Non-pigmented ciliary epithelial cell (primary cell): ENCODE results near the gene SCAPER.
"Not testable (repeated sequence)": the region's sequence is repeated elsewhere in the genome, so short reads cannot be mapped to it uniquely, and the experiment has no call there.

Experiments used
- DNase-seq: peaks from one replicate; pipeline ENCODE4 v3.0.0-alpha.2; 2010; ENCODE audit warnings: low read depth

The SCAPER gene

GRCh38 chr15:76861815-76862397 lies 43.2 kb downstream of the SCAPER start:
- DNase-seq = no peak

- DNase-seq = no peak
These were observed 44.9 kb downstream of the SCAPER start for GRCh38 chr15:76860201-76860600.

DNA sequence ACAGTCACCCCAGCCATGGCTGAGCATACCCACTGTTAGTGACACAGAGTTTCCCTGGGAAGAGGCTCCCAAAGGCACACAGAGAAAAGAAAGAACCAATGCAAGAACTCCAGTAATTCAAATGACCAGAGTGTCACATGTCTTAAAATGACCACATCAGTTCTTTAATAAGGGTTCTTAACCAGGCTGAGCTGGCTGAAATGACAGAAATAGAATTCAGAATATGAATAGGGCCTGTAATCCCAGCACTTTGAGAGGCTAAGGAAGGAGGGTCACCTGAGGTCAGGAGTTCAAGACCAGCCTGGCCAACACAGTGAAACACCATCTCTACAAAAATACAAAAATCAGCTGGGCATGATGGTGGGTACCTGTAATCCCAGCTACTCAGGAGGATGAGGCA lies 54.8 kb downstream of the SCAPER start:
- DNase-seq = not testable (repeated sequence)

- DNase-seq = no peak
These were observed 58.4 kb downstream of the SCAPER start for GRCh38 chr15:76846782-76847181.

DNA sequence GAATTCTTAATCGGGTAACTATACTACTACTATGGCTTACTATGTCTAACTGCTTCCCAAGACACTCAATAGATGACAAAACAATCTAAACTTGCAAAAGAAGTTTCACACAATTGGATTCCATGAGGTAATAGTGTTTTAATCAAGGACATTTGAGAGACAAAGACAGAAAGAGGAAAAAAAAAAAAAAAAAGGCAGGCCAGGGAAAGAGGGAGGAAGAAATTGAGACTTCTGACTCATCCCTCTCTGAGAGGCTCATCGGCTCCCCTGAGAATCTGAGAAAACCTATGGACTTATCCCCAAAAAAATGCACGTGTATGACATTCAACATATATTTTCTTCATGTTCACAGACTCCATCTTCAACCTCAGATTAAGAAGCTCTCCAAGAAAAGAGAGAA lies 61.0 kb downstream of the SCAPER start:
- DNase-seq = no peak

GRCh38 chr15:76843269-76843668 lies 61.9 kb downstream of the SCAPER start:
- no peak for DNase-seq

DNA sequence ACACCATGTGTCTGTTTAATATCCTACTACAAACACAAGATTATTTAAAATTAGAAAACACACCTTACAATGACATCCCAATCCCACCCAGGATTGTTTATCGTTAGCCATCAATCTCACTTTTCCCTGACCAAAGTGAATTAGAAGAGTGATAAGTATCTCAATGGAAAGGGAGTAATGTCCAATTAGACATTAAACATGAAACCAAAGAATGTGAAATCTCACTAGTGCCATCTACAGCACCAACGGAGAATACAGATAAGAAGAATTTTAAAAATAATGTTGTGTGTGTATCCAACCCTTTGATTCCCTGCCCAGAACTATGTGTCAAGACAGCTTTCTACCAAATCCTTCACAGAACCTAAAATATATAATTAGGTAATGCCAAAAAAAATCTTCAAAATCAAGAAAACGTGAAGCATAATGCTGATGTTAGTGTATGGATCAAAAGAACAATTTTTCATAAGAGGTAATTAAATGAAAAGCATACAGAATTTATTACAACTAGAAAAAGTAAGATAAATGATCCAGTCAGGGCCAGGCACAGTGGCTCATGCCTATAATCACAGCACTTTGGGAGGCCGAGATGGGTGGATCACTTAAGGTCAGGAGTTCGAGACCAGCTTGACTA lies 64.2 kb downstream of the SCAPER start:
- peak; percentile 8 for DNase-seq

- DNase-seq = no peak
These were observed 66.0 kb downstream of the SCAPER start for GRCh38 chr15:76839173-76839572.

DNA sequence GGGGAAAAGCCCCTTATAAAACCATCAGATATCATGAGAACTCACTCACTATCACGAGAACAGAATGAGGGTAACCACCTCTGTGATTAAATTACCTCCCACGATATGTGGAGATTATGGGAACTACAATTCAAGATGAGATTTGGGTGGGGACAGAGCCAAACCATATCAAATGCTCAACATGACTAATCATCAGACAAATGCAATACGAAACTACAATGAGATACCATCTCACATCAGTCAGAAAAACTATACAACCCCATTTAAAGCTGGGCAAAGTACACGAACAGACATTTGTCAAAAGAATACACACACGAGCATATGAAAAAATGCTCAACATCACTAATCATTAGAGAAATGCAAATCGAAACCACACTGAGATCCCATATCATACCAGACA lies 67.7 kb downstream of the SCAPER start:
- DNase-seq = no peak

- DNase-seq = no peak
These were observed 75.2 kb downstream of the SCAPER start for GRCh38 chr15:76829939-76830338.

GRCh38 chr15:76823890-76824289 lies 81.2 kb downstream of the SCAPER start:
- DNase-seq = no peak

GRCh38 chr15:76823303-76823702 lies 81.8 kb downstream of the SCAPER start:
- DNase-seq = no peak

GRCh38 chr15:76818926-76819325 lies 86.2 kb downstream of the SCAPER start:
- not testable (repeated sequence) for DNase-seq

GRCh38 chr15:76815421-76815820 lies 89.7 kb downstream of the SCAPER start:
- no peak for DNase-seq

DNA sequence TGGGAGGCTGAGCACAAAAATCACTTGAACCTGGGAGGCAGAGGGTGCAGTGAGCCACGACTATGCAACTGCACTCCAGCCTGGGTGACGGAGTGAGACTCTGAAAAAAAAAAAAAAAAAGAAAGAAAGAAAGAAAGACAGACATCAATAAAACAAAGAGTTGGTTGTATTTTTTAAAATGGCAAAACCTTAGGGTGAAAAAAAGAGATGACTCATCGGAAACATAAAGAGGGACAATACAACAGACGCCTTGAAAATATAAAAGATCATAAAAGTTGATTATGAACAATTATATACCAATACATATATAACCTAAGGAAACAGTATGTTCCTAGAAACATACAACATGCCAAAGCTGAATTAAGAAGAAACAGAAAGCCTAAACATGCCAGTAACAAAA lies 92.8 kb downstream of the SCAPER start:
- DNase-seq = no peak

DNA sequence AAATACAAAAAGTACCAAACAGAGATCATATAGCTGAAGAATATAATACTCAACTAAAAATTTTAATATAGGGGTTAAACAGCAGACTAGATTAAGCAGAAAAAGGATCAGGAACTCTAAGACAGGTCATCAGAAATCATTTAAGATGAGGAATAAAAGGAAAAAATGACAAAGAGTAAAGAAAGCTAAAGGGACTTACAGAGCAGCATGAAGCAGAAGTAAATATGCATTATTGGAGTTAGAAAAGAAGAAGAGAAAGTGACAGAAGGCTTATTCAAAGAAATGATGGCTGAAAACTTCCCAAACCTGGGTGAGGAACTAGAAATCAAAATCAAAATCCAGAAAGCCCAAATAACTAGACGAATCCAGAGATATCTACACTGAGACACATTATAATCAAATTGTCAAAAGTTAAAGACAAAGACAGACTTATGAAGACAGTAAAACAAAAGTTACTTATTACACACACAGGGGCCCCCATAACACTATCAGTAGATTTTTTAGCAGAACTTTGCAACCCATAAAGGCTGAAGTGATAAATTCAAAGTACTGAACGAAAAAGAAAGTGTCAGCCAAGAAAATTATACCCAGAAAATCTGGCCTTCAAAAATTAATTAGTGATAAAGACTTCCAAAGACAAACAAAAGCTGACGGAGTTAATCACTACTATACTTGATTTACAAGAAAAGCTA lies 95.6 kb downstream of the SCAPER start:
- DNase-seq = no peak

GRCh38 chr15:76803049-76803571 lies 102.0 kb downstream of the SCAPER start:
- DNase-seq = no peak

- DNase-seq = no peak
These were observed 102.7 kb downstream of the SCAPER start for GRCh38 chr15:76802411-76802810.

GRCh38 chr15:76799760-76800159 lies 105.4 kb downstream of the SCAPER start:
- DNase-seq = peak; percentile 49

DNA sequence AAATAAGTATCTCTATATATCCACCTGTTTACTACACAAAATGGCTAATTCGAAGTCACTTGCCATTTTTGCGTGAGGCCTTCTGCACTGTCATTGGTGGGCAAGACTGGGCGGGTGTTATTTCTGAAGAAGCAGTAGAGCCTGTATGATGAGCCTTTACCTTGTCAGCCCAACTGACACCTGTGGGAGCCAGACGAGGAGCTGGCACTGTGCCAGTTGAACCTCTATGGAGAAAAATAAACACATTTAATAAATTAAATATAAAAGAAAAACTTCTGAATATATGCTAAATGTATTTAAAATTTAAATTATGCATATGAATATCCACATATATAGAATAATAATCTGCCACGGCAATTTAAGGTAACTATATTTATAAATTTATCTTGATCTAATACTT lies 109.9 kb downstream of the SCAPER start:
- DNase-seq = no peak

DNA sequence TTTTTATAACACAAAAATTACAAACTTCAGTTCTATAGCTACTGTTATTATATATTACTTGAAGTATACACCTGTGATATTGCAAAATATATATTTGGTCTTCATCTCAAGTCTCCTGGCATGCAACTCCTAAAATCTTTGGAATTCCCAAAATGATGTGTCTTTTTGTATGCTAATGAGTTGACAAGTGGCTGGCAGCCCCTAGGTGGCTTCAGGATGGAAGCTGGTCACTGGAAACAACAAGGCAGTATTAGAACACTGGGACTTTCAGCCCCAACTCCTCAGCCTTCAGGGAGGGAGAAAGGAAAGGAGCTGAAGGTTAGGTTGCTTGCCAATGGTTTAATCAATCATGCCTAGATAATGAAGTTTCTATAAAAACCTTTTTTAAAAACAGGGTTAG lies 112.0 kb downstream of the SCAPER start:
- DNase-seq = no peak

DNA sequence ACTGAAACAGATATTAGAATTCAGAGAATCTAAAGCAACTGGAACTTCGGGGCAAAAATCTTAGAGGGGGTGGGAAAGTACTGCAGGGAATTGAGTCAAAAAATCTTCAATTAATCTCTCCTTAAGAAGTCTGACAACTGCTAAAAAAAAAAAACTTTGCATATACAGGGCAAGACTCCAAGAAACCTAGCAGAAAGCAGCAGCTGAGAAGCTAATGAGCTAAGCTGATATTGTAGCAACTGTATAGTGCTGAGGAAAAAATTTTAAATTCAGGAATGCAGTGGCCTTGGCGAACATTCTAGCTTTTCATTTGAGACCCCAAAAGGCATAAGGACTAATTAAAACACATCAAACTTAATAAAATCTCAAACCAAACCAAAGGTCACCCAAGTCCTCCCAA lies 113.6 kb downstream of the SCAPER start:
- no peak for DNase-seq

DNA sequence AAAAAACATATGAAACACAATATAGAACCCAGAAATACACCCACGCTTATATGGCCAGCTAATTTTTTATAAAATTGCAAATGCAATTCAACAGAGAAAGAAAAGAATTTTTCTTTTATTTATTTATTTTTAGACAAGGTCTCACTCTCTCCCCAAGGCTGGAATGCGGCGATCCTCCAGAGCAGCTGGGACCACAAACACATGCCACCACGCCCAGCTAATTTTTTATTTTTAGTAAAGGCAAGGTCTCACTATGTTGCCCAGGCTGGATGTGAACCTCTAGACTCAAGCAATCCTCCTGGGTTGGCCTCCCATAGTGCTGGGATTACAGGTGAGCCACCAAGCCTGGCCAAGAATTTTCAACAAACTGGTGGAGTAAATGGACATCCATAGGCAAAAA lies 117.9 kb downstream of the SCAPER start:
- DNase-seq = no peak
